Osteoblast (primary cell): ENCODE measurements around the gene HS2ST1. TPM values are rescaled to one million over a fixed set of nuclear protein-coding genes. Genes with fewer than 3 reads are reported as not detected.
A peak's percentile ranks its signal among the peaks of the same experiment; 100 is the strongest.

Experiments used
- DNase-seq: peaks from one replicate; pipeline ENCODE4 v3.0.0; 2011; ENCODE audit warnings: low spot score, mixed read lengths; ENCODE audit not compliant: insufficient read length; ENCODE audit errors: missing footprints
- H2AFZ ChIP-seq: 2 replicates; pipeline ENCODE4 v1.6.0; 2011; ENCODE audit warnings: mild to moderate bottlenecking, low read length
- H3K27ac ChIP-seq: 2 replicates; pipeline ENCODE4 v1.5.1; 2011; ENCODE audit warnings: mild to moderate bottlenecking, low read depth, low read length, moderate library complexity
- H3K27me3 ChIP-seq: 2 replicates; pipeline ENCODE4 v1.6.0; 2012; ENCODE audit warnings: mild to moderate bottlenecking, control low read depth, inconsistent platforms, low read length, moderate library complexity; ENCODE audit not compliant: insufficient read depth
- H3K36me3 ChIP-seq: 2 replicates; pipeline ENCODE4 v1.5.1; 2011; ENCODE audit warnings: mild to moderate bottlenecking, low read length, control low read depth, moderate library complexity; ENCODE audit not compliant: insufficient read depth
- H3K4me1 ChIP-seq: 2 replicates; pipeline ENCODE4 v1.5.1; 2011; ENCODE audit warnings: mild to moderate bottlenecking, low read length, control low read depth, moderate library complexity; ENCODE audit not compliant: insufficient read depth
- H3K4me2 ChIP-seq: 2 replicates; pipeline ENCODE4 v1.6.0; 2011; ENCODE audit warnings: mild to moderate bottlenecking, low read length; ENCODE audit not compliant: insufficient read depth
- H3K4me3 ChIP-seq: fragments of 200-600 bp; sonication (generic); 3 replicates; pipeline ENCODE4 v1.5.1; 2012; ENCODE audit warnings: mild to moderate bottlenecking, low read length, inconsistent platforms; ENCODE audit not compliant: insufficient read depth
- H3K79me2 ChIP-seq: 2 replicates; pipeline ENCODE4 v1.6.0; 2012; ENCODE audit warnings: mild to moderate bottlenecking, low read length, control low read depth, inconsistent platforms; ENCODE audit not compliant: insufficient read depth
- H3K9me3 ChIP-seq: 2 replicates; pipeline ENCODE4 v1.5.1; 2011; ENCODE audit warnings: low read depth, low read length, control low read depth
- H4K20me1 ChIP-seq: 2 replicates; pipeline ENCODE4 v1.6.0; 2012; ENCODE audit warnings: mild to moderate bottlenecking, low read length, control low read depth; ENCODE audit not compliant: insufficient read depth
- total RNA-seq: library from RNA; depleted of rRNA; stranded (reverse); fragments of >200 nt; gene quantifications from 2 replicates; pipeline ENCODE4 v1.2.3, GENCODE V29; 2012
- TF ChIP-seq, protein P1 (sequence below): IDR thresholded peaks from 2 replicates; pipeline ENCODE4 v1.5.1; 2011; ENCODE audit warnings: mild to moderate bottlenecking, low read depth, low read length, moderate library complexity; ENCODE audit errors: extremely low read depth

The HS2ST1 gene
- total RNA-seq, 1 donor: 20.3 TPM

DNA sequence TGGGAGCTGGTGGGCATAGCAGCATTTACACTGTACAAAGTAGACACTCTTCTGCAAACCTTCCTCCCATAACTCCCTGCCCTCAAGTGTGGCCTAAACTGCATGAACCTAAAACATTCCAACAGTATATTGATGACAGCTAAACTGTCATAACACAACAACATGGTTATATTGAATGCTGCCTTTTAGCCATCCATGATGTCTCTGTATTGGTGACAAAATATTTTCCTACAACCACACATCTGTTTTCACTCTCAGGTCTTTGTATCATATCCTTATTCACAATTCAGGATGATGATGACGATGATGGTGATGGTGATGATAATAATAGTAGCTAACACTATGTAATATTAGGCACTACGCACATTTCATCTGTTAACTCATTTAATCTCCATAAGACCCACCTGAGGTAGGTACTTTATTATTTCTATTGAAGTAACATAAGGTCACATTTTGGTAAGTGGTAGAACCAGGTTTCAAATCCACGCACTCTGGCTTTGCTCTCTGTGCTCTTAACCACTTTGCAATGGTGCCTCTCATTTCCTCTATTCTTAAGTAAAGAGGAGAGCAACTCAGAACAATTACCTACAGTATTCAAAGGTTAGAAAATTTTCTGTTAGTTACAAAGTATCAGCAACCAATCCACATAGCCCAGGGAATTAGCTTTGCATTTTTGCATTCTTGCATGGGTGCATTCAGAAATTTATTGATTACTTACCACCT, 229.1 kb downstream of the HS2ST1 start:
- Histone ChIP-seq H3K27me3 (peaks cover 6% of the 10 kb centered on the region), H3K79me2 (no peaks in the 10 kb centered on the region), H4K20me1 (no peaks in the 10 kb centered on the region), H3K4me3 (no peak overlapping the region), H3K4me1 (no peaks in the 10 kb centered on the region), H3K36me3 (no peaks in the 10 kb centered on the region), H3K9me3 (no peaks in the 10 kb centered on the region), H3K4me2 (no peak overlapping the region), H2AFZ (no peak overlapping the region), H3K27ac (no peak overlapping the region)
- DNase-seq: peak; percentile 31
- TF ChIP-seq, protein P1, sequence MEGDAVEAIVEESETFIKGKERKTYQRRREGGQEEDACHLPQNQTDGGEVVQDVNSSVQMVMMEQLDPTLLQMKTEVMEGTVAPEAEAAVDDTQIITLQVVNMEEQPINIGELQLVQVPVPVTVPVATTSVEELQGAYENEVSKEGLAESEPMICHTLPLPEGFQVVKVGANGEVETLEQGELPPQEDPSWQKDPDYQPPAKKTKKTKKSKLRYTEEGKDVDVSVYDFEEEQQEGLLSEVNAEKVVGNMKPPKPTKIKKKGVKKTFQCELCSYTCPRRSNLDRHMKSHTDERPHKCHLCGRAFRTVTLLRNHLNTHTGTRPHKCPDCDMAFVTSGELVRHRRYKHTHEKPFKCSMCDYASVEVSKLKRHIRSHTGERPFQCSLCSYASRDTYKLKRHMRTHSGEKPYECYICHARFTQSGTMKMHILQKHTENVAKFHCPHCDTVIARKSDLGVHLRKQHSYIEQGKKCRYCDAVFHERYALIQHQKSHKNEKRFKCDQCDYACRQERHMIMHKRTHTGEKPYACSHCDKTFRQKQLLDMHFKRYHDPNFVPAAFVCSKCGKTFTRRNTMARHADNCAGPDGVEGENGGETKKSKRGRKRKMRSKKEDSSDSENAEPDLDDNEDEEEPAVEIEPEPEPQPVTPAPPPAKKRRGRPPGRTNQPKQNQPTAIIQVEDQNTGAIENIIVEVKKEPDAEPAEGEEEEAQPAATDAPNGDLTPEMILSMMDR: no peak

DNA sequence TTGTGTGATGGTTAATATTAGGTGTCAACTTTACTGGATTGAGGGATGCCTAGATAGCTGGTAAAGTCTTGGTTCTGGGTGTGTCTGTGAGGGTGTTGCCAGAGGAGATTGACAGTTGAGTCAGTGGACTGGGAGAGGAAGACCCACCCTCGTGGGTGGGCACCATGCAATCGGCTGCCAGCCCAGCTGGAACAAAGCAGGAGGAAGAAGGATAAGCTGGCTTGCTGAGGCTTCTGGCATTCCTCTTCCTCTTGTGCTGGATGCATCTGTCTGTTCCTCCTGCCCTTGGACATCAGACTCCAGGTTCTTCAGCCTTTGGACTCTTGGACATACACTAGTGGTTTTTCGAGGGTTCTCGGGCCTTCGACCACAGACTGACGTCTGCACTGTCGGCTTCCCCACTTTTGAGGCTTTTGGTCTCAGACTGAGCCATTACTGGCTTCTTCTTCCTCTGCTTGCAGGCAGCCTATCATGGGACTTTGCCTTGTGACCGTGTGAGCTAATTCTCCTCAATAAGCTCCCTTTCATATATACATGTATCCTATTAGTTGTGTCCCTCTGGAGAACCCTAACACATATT, 230.0 kb downstream of the HS2ST1 start:
- Histone ChIP-seq H3K27me3 (peaks cover 6% of the 10 kb centered on the region), H3K4me1 (peaks cover 2% of the 10 kb centered on the region), H3K36me3 (no peaks in the 10 kb centered on the region)

DNA sequence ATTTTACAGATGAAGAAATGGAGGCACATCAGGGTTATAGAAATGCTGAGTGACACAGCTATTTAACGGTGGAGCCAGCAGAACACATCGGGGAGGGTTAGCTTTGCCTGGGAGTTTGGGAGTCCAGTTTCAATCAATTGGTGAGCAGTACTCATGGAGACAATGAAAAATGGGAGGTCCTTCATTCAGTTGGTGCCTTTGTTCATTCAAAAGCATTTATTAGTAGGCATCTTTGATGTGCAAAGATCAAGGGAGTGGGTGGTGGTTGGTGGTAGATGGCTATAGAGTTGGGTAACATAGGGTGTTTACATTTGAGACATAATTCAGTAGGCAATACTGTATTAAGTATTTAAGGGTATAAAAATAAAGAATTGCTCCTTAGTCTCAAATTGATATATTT, 230.5 kb downstream of the HS2ST1 start:
- H3K79me2 ChIP-seq: no peaks in the 10 kb centered on the region

More for the DNA sequence above, 230.0 kb downstream of the HS2ST1 start:
- no peak overlapping the region for H3K4me2 ChIP-seq
- no peak overlapping the region for H2AFZ ChIP-seq
- no peaks in the 10 kb centered on the region for H4K20me1 ChIP-seq
- TF ChIP-seq, protein P1: no peak
- H3K79me2 ChIP-seq: no peaks in the 10 kb centered on the region
- no peak overlapping the region for H3K27ac ChIP-seq
- H3K9me3 ChIP-seq: no peaks in the 10 kb centered on the region
- H3K4me3 ChIP-seq: no peak overlapping the region
- DNase-seq: no peak

DNA sequence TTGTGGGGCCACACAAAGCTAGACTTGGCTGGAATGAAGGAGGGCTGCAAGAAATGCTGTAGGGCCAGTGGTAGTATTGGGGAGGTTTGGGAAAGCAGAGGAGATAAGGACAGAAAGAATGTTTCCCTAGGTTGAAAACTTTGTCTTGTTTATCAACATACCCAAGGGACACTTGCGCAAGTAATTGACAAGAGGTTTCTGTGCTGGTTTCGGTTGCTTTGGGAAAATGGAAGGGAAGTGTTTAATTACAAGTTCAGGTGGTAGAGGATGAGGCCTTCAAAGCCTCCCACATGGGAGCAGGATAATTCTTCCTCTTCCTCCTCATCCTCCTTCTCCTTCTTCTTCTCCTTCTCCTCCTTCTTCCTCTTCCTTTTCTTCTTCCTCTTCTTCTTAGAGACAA, 232.1 kb downstream of the HS2ST1 start:
- no peak overlapping the region for H3K4me2 ChIP-seq
- peaks cover 6% of the 10 kb centered on the region for H3K27me3 ChIP-seq
- no peak overlapping the region for H3K4me3 ChIP-seq
- H3K79me2 ChIP-seq: no peaks in the 10 kb centered on the region
- no peak for DNase-seq
- TF ChIP-seq, protein P1: no peak
- no peaks in the 10 kb centered on the region for H4K20me1 ChIP-seq
- no peak overlapping the region for H3K27ac ChIP-seq
- no peaks in the 10 kb centered on the region for H3K9me3 ChIP-seq
- peaks cover 16% of the 10 kb centered on the region for H3K4me1 ChIP-seq
- no peak overlapping the region for H2AFZ ChIP-seq
- H3K36me3 ChIP-seq: no peaks in the 10 kb centered on the region

More for the DNA sequence above, 230.5 kb downstream of the HS2ST1 start:
- Histone ChIP-seq H3K4me2 (no peak overlapping the region), H3K9me3 (no peaks in the 10 kb centered on the region), H3K36me3 (no peaks in the 10 kb centered on the region), H3K27me3 (peaks cover 6% of the 10 kb centered on the region), H3K27ac (no peak overlapping the region), H3K4me3 (no peak overlapping the region), H3K4me1 (peaks cover 8% of the 10 kb centered on the region), H4K20me1 (no peaks in the 10 kb centered on the region), H2AFZ (no peak overlapping the region)
- TF ChIP-seq, protein P1: no peak
- no peak for DNase-seq
